Thoracic aorta (tissue), 2 donors: ENCODE results near the gene NIPAL3. TPM values are rescaled to one million over a fixed set of nuclear protein-coding genes. Genes with fewer than 3 reads are reported as not detected.
A peak's percentile ranks its signal among the peaks of the same experiment; 100 is the strongest.

Source experiments
- ATAC-seq: fragments of 150-250 bp; one replicate; pipeline ENCODE4 v1.8.0; 2017; ENCODE audit warnings: low read depth; ENCODE audit not compliant: insufficient number of reproducible peaks, low FRiP score
- DNase-seq: peaks from one replicate; pipeline ENCODE4 v3.0.0-alpha.2; 2020; ENCODE audit warnings: low spot score
- H3K27ac ChIP-seq, 2 donors: fragments of 200-600 bp; sonication (generic); 1 replicate in 1 of 2; 2 replicates in 1 of 2; pipeline ENCODE4 v1.5.1; 2016; ENCODE audit warnings: mild to moderate bottlenecking in 2 of 2, moderate library complexity in 2 of 2
- H3K27me3 ChIP-seq: fragments of 200-600 bp; sonication (generic); replicated peaks from 2 replicates; pipeline ENCODE4 v1.6.0; 2016; ENCODE audit warnings: mild to moderate bottlenecking; ENCODE audit not compliant: insufficient read depth
- H3K36me3 ChIP-seq: fragments of 200-600 bp; sonication (generic); one replicate; pipeline ENCODE4 v1.5.1; 2016
- H3K4me1 ChIP-seq, 2 donors: fragments of 200-600 bp; sonication (generic); 1 replicate in 1 of 2; 2 replicates in 1 of 2; pipeline versions ENCODE4 v1.5.1 to v1.6.0; 2016; ENCODE audit warnings: low read depth in 2 of 2, mild to moderate bottlenecking in 1 of 2; ENCODE audit not compliant: control insufficient read depth in 1 of 2
- H3K4me3 ChIP-seq: fragments of 200-600 bp; sonication (generic); 2 replicates; pipeline ENCODE4 v1.5.1; 2016; ENCODE audit warnings: mild to moderate bottlenecking
- H3K9me3 ChIP-seq: fragments of 200-600 bp; sonication (generic); 2 replicates; pipeline ENCODE4 v1.5.1; 2016
- total RNA-seq, 2 donors: library from RNA; depleted of rRNA; stranded (reverse); fragments of >200 nt; gene quantifications; one replicate each; pipeline versions ENCODE4 v1.1.0 to v1.2.3, GENCODE V29; 2016
- TF ChIP-seq, protein P1 (sequence below): fragments of 200-600 bp; sonication (generic); IDR thresholded peaks from one replicate; pipeline ENCODE4 v1.5.1; 2019; ENCODE audit warnings: antibody characterized with exemption

Gene NIPAL3
- total RNA-seq, 2 donors from 2014 or later: 19.3 to 31.4 TPM

DNA sequence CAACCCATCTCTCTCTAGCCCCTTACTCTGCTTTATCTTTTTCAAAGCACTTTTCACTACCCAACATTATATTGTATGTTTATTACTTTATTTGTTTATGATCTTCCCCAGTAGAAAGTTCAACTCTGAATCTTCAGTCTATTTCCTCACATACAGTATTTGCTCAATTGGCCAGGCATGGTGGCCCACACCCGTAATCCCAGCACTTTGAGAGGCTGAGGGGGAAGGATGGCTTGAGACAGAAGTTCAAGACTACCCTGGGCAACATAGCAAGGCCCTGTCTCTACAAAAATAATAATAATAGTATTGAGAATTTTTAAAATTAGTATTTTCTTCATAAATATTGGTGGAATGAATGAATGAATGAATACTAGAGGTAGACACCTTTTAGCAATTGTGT lies 3.2 kb upstream of the NIPAL3 start:
- Histone ChIP-seq H3K27ac (no peak overlapping the region), H3K4me3 (no peak overlapping the region), H3K4me1 (peaks cover 3 to 10% of the 10 kb centered on the region in 2 donors), H3K27me3 (no peaks in the 10 kb centered on the region), H3K36me3 (no peaks in the 10 kb centered on the region), H3K9me3 (no peaks in the 10 kb centered on the region)
- TF ChIP-seq, protein P1, sequence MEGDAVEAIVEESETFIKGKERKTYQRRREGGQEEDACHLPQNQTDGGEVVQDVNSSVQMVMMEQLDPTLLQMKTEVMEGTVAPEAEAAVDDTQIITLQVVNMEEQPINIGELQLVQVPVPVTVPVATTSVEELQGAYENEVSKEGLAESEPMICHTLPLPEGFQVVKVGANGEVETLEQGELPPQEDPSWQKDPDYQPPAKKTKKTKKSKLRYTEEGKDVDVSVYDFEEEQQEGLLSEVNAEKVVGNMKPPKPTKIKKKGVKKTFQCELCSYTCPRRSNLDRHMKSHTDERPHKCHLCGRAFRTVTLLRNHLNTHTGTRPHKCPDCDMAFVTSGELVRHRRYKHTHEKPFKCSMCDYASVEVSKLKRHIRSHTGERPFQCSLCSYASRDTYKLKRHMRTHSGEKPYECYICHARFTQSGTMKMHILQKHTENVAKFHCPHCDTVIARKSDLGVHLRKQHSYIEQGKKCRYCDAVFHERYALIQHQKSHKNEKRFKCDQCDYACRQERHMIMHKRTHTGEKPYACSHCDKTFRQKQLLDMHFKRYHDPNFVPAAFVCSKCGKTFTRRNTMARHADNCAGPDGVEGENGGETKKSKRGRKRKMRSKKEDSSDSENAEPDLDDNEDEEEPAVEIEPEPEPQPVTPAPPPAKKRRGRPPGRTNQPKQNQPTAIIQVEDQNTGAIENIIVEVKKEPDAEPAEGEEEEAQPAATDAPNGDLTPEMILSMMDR: no peak
- no peak for ATAC-seq
- DNase-seq: no peak

- Histone ChIP-seq H3K27ac (no peak within 1 kb of the TSS), H3K9me3 (no peaks in the 10 kb centered on the region), H3K27me3 (no peaks in the 10 kb centered on the region), H3K36me3 (no peaks in the 10 kb centered on the region), H3K4me3 (peak within 1 kb of the TSS; percentile 79), H3K4me1 (peaks cover 3 to 10% of the 10 kb centered on the region in 2 donors)
- TF ChIP-seq, protein P1: no peak
- ATAC-seq: peak; percentile 72
- DNase-seq: no peak
Observed at GRCh38 chr1:24413350-24414163, 2.0 kb upstream of the NIPAL3 start, which contains the start of gene STPG1. STPG1 (minus strand) TSS chr1:24413782; CDS start chr1:24401388, 12,394 bp downstream.

- Histone ChIP-seq H3K27me3 (no peaks in the 10 kb centered on the region), H3K36me3 (no peaks in the 10 kb centered on the region), H3K4me3 (peak overlapping the region; percentile 73), H3K27ac (no peak overlapping the region), H3K9me3 (no peaks in the 10 kb centered on the region), H3K4me1 (peaks cover 3 to 10% of the 10 kb centered on the region in 2 donors)
- no peak for ATAC-seq
- TF ChIP-seq, protein P1: no peak
- DNase-seq: no peak
Observed at GRCh38 chr1:24414775-24415333, 748 bp upstream of the NIPAL3 start.

- Histone ChIP-seq H3K36me3 (no peaks in the 10 kb centered on the region), H3K9me3 (no peaks in the 10 kb centered on the region), H3K27ac (no peak overlapping the region), H3K27me3 (no peaks in the 10 kb centered on the region), H3K4me1 (peaks cover 3 to 10% of the 10 kb centered on the region in 2 donors), H3K4me3 (peak overlapping the region; percentile 73)
- no peak for ATAC-seq
- TF ChIP-seq, protein P1: no peak
- DNase-seq: no peak
Observed at GRCh38 chr1:24415910-24416665, 486 bp downstream of the NIPAL3 start.
